GM12878 (cell line): Measurements from ENCODE around the gene SOHLH2. TPM values are rescaled to one million over a fixed set of nuclear protein-coding genes. Genes with fewer than 3 reads are reported as not detected.

ENCODE experiments used
- ATAC-seq: fragments of 200-7000 bp; cut with Tn5 transposase; 3 replicates; pipeline ENCODE4 v1.9.1; 2020; ENCODE audit warnings: mild to moderate bottlenecking, moderate library complexity
- BruUV-seq: library from RNA; stranded (reverse); fragments of 400-500 nt; replicated peaks from 2 replicates; lab custom pipeline; 2021; lab: Mats Ljungman, UMichigan
- CTCF ChIA-PET: fragments of 300-600 bp; sonication (Branson Sonifier 250); formaldehyde crosslinking; extraction: SDS; loops from one replicate; lab custom pipeline; 2021; ENCODE audit warnings: inconsistent platforms; lab: Yijun Ruan, JAX
- POLR2A ChIA-PET: fragments of 350-600 bp; formaldehyde crosslinking; extraction: SDS; loops from one replicate; lab custom pipeline; 2021; ENCODE audit warnings: inconsistent platforms; lab: Charles Lee
- RAD21 ChIA-PET: fragments of 300-600 bp; sonication (Branson Sonifier 250); formaldehyde crosslinking; loops from one replicate; lab custom pipeline; 2023; ENCODE audit warnings: antibody characterized with exemption; ENCODE audit not compliant: unreplicated experiment; lab: Charles Lee
- SMC1A ChIA-PET: fragments of 300-600 bp; sonication (Branson Sonifier 250); formaldehyde crosslinking; loops from one replicate; lab custom pipeline; 2023; ENCODE audit not compliant: unreplicated experiment, uncharacterized antibody; lab: Charles Lee
- DNase-seq: peaks from one replicate; pipeline ENCODE4 v3.0.0-alpha.2; 2011; ENCODE audit warnings: low read depth, low spot score
- FAIRE-seq: peaks from 3 replicates; lab custom pipeline; 2011; peaks lifted over from hg19 to GRCh38; lab: Jason Lieb, UNC
- H2AFZ ChIP-seq: 2 replicates; pipeline ENCODE4 v1.6.0; 2011; ENCODE audit warnings: low read depth, low read length, control low read depth; ENCODE audit not compliant: control insufficient read depth
- H3K27ac ChIP-seq: 2 replicates; pipeline ENCODE4 v1.5.1; 2011; ENCODE audit warnings: control low read depth; ENCODE audit not compliant: control insufficient read depth, insufficient read depth
- H3K27me3 ChIP-seq, 2 experiments: replicated peaks in 1 of 2; 2 replicates each; pipeline versions ENCODE4 v1.6.0 to v1.6.1; 2011; ENCODE audit warnings: low read length in 1 of 2; ENCODE audit not compliant: control insufficient read depth in 2 of 2, insufficient read depth in 2 of 2
- H3K36me3 ChIP-seq, 2 experiments: 2 replicates each; pipeline ENCODE4 v1.5.1; 2011; ENCODE audit warnings: low read length in 1 of 2; ENCODE audit not compliant: control insufficient read depth in 2 of 2, insufficient read depth in 2 of 2
- H3K4me1 ChIP-seq: 2 replicates; pipeline ENCODE4 v1.6.1; 2011; ENCODE audit warnings: mild to moderate bottlenecking, low read length, moderate library complexity, mixed read lengths; ENCODE audit not compliant: control insufficient read depth, insufficient read depth
- H3K4me2 ChIP-seq: 2 replicates; pipeline ENCODE4 v1.6.0; 2011; ENCODE audit warnings: control low read depth; ENCODE audit not compliant: control insufficient read depth, insufficient read depth
- H3K4me3 ChIP-seq: fragments of 200-600 bp; sonication (generic); 2 replicates; pipeline ENCODE4 v1.5.1; 2016
- H3K79me2 ChIP-seq: 2 replicates; pipeline ENCODE4 v1.6.0; 2011; ENCODE audit warnings: low read length; ENCODE audit not compliant: control insufficient read depth, insufficient read depth
- H3K9ac ChIP-seq: 2 replicates; pipeline ENCODE4 v1.8.0; 2011; ENCODE audit warnings: low read length, control low read depth, mixed read lengths; ENCODE audit not compliant: control insufficient read depth, insufficient read depth
- H3K9me3 ChIP-seq: replicated peaks from 3 replicates; pipeline ENCODE4 v1.5.1; 2011; ENCODE audit warnings: mild to moderate bottlenecking, low read length; ENCODE audit not compliant: control insufficient read depth, insufficient read depth
- H4K20me1 ChIP-seq: 2 replicates; pipeline ENCODE4 v1.6.0; 2011; ENCODE audit not compliant: control insufficient read depth, insufficient read depth
- DPF2 ChIP-seq: fragments of 450-650 bp; IDR thresholded peaks from 2 replicates; pipeline ENCODE4 v1.6.1; 2017; ENCODE audit warnings: mild to moderate bottlenecking
- HSF1 ChIP-seq: fragments of 150-350 bp; IDR thresholded peaks from 2 replicates; pipeline ENCODE4 v1.6.1; 2014; ENCODE audit warnings: mild to moderate bottlenecking, low read depth, low read length
- IRF4 ChIP-seq: IDR thresholded peaks from 2 replicates; pipeline ENCODE4 v1.6.1; 2011; ENCODE audit warnings: low read depth, low read length
- MLLT1 ChIP-seq: fragments of 450-650 bp; IDR thresholded peaks from 2 replicates; pipeline ENCODE4 v1.6.1; 2016; ENCODE audit warnings: mild to moderate bottlenecking
- NKRF ChIP-seq: fragments of 450-650 bp; conservative IDR thresholded peaks from 2 replicates; pipeline ENCODE4 v1.6.1; 2017; ENCODE audit warnings: mild to moderate bottlenecking, moderate library complexity
- NRF1 ChIP-seq: conservative IDR thresholded peaks from 2 replicates; pipeline ENCODE4 v1.6.1; 2011; ENCODE audit warnings: mild to moderate bottlenecking, low read depth, low read length, improper control_type of control experiment
- POLR2AphosphoS5 ChIP-seq: IDR thresholded peaks from 2 replicates; pipeline ENCODE4 v1.6.1; 2011; ENCODE audit warnings: mild to moderate bottlenecking, low read length, inconsistent platforms
- RUNX3 ChIP-seq: IDR thresholded peaks from 2 replicates; pipeline ENCODE4 v1.6.1; 2012; ENCODE audit warnings: low read length, inconsistent platforms
- SIN3A ChIP-seq: IDR thresholded peaks from 2 replicates; pipeline ENCODE4 v1.6.1; 2012; ENCODE audit warnings: low read depth, low read length, improper control_type of control experiment
- TBL1XR1 ChIP-seq: IDR thresholded peaks from 2 replicates; pipeline ENCODE4 v1.6.1; 2012; ENCODE audit warnings: low read depth, low read length, improper control_type of control experiment
- ZSCAN29 ChIP-seq: fragments of 450-650 bp; IDR thresholded peaks from 2 replicates; pipeline ENCODE4 v1.6.1; 2017; ENCODE audit warnings: mild to moderate bottlenecking, moderate library complexity
- WGBS: methylation state at CpG from one replicate; pipeline ENCODE4 v1.1.6; 2016; ENCODE audit warnings: low lambda C conversion rate; ENCODE audit not compliant: insufficient replicate concordance, insufficient coverage; ENCODE audit errors: missing lambda C conversion rate; 5-methylcytosine and 5-hydroxymethylcytosine counted together
- in situ Hi-C: fragments of 300-500 bp; cut with MboI; formaldehyde crosslinking; loops from 9 replicates; pipeline ENCODE4 v1.14.3; 2018; ENCODE audit warnings: mixed read lengths
- intact Hi-C: fragments of 100-400 bp; cut with micrococcal nuclease; formaldehyde crosslinking; loops from one replicate; pipeline ENCODE4 v1.14.2; 2022; ENCODE audit not compliant: unreplicated experiment
- polyA plus RNA-seq, 11 experiments: library from polyadenylated mRNA; depleted of rRNA in 4 of 11; unstranded in 6 of 11; stranded (reverse) in 5 of 11; fragments of >200 nt; fragmentation: Nextera tagmentation in 4 of 11; fragmentation: Illumina TruSeq in 1 of 11; extraction: Ambion mirVana in 4 of 11; extraction: Trizol in 1 of 11; gene quantifications; 1 replicate in 1 of 11; 2 replicates in 10 of 11; pipeline versions ENCODE4 v1.2.1 to v1.2.3, GENCODE V29; 2011 to 2016; ENCODE audit warnings: inconsistent platforms in 2 of 11, missing spikeins in 2 of 11, low read depth in 1 of 11
- total RNA-seq, 4 experiments: library from RNA; depleted of rRNA in 3 of 4; stranded (reverse); fragments of >200 nt in 3 of 4; fragmentation: Illumina TruSeq in 1 of 4; extraction: Trizol in 1 of 4; gene quantifications; 2 replicates each; pipeline versions ENCODE4 v1.2.1 to v1.2.3, GENCODE V29; 2013 to 2021

Gene SOHLH2
- total and polyA plus RNA-seq, 10 of the 15 experiments (the other 5 are each of a cell fraction or from before 2014, with no cell fraction given) = 2.4 TPM; not detected in 9

- Histone ChIP-seq H3K79me2 (no peaks in the 10 kb centered on the region), H3K4me3 (no peak overlapping the region), H3K9ac (no peak overlapping the region), H3K4me2 (no peak overlapping the region), H3K4me1 (no peaks in the 10 kb centered on the region), H3K9me3 (no peaks in the 10 kb centered on the region), H3K36me3 (no peaks in the 10 kb centered on the region), H3K27me3 (peaks cover 3% of the 10 kb centered on the region in 2 experiments; a peak in 2 of 4 replicates), H4K20me1 (no peaks in the 10 kb centered on the region), H2AFZ (no peak overlapping the region), H3K27ac (no peak overlapping the region)
- no TSS peak for BruUV-seq
- in situ Hi-C loops (no loop called here), intact Hi-C loops (no loop called here)
- DNase-seq = no peak
- no peak for ATAC-seq
- ChIA-PET POLR2A (no interaction called here), RAD21 (no interaction called here), SMC1A (no interaction called here), CTCF (no interaction called here)
- WGBS = 21% methylated on average over 26 of the region's 61 CpGs
- TF ChIP-seq ZSCAN29 (no peak), NKRF (no peak), HSF1 (no peak), NRF1 (no peak), IRF4 (no peak), TBL1XR1 (no peak), SIN3A (no peak), DPF2 (no peak), RUNX3 (no peak), MLLT1 (no peak), POLR2AphosphoS5 (no peak)
- no peak for FAIRE-seq
Observed at GRCh38 chr13:36130552-36131221, 83.7 kb downstream of the SOHLH2 start.
